Lung microvascular endothelial cell (primary cell): ENCODE measurements around the gene HUS1. TPM values are rescaled to one million over a fixed set of nuclear protein-coding genes. Genes with fewer than 3 reads are reported as not detected.
"Not testable (repeated sequence)": the region's sequence is repeated elsewhere in the genome, so short reads cannot be mapped to it uniquely, and the experiment has no call there.

Source experiments
- DNase-seq, 2 donors: peaks; one replicate each; pipeline versions ENCODE4 v3.0.0 to v3.0.0-alpha.2; 2010; ENCODE audit warnings: low read depth in 2 of 2
- total RNA-seq: library from RNA; depleted of rRNA; stranded (reverse); fragments of >200 nt; gene quantifications from 2 replicates; pipeline ENCODE4 v1.2.1, GENCODE V29; 2014

Gene HUS1
- total RNA-seq, 1 donor from 2014 or later, result 9.5 TPM

- no peak for DNase-seq
These were observed 55.1 kb downstream of the HUS1 start for GRCh38 chr7:47924266-47924665.

- DNase-seq, result not testable (repeated sequence)
These were observed 56.1 kb downstream of the HUS1 start for GRCh38 chr7:47923081-47923875.

GRCh38 chr7:47916514-47916913, 62.9 kb downstream of the HUS1 start:
- not testable (repeated sequence) for DNase-seq

GRCh38 chr7:47915616-47915976, 63.8 kb downstream of the HUS1 start:
- DNase-seq, result no peak

- DNase-seq, result no peak
These were observed 64.4 kb downstream of the HUS1 start for GRCh38 chr7:47914717-47915615.

Other genes with a start within 250 kb of the HUS1 start
- gene PKD1L1, start 31.1 kb downstream of the HUS1 start, total RNA-seq, result 0.20 and 0.44 TPM in 2 replicates
- gene SUN3, start 49.5 kb upstream of the HUS1 start, total RNA-seq, result not detected in 2 replicates
- gene C7orf57, start 55.9 kb upstream of the HUS1 start, total RNA-seq, result not detected in 2 replicates
- 7.9 and 8.1 TPM in 2 replicates for gene UPP1, start 109.7 kb upstream of the HUS1 start, total RNA-seq
- gene ABCA13, start 191.8 kb upstream of the HUS1 start, total RNA-seq, result under 0.01 TPM in 1 of 2 replicates, not detected in the other